GM21576 (cell line): ENCODE results near the gene MYMK.

ENCODE experiments used
- ATAC-seq: cut with Tn5 transposase; IDR thresholded peaks from one replicate; pipeline ENCODE4 v1.9.1; 2021; ENCODE audit warnings: mild to moderate bottlenecking, moderate library complexity; ENCODE audit not compliant: unreplicated experiment

MYMK gene

GRCh38 chr9:133520121-133520835 lies 4.5 kb downstream of the MYMK start:
- ATAC-seq: no peak

- ATAC-seq: no peak
These were observed 5.1 kb downstream of the MYMK start for GRCh38 chr9:133519693-133520092.

GRCh38 chr9:133518706-133519449 lies 5.9 kb downstream of the MYMK start:
- no peak for ATAC-seq

- no peak for ATAC-seq
These were observed 6.6 kb downstream of the MYMK start for GRCh38 chr9:133518200-133518599.

GRCh38 chr9:133517711-133518110 lies 7.0 kb downstream of the MYMK start:
- ATAC-seq: no peak

- no peak for ATAC-seq
These were observed 7.8 kb downstream of the MYMK start for GRCh38 chr9:133516961-133517350.

- ATAC-seq: no peak
These were observed 8.4 kb downstream of the MYMK start for GRCh38 chr9:133516256-133516960.

- no peak for ATAC-seq
These were observed 9.0 kb downstream of the MYMK start for GRCh38 chr9:133515615-133516255.

- ATAC-seq: no peak
These were observed 9.5 kb downstream of the MYMK start for GRCh38 chr9:133515240-133515610.

GRCh38 chr9:133514460-133515239 lies 10.1 kb downstream of the MYMK start:
- no peak for ATAC-seq

GRCh38 chr9:133513214-133514100 lies 11.3 kb downstream of the MYMK start:
- ATAC-seq: no peak

GRCh38 chr9:133512253-133513213 lies 12.2 kb downstream of the MYMK start:
- ATAC-seq: no peak

- ATAC-seq: no peak
These were observed 13.2 kb downstream of the MYMK start for GRCh38 chr9:133511607-133512006.

GRCh38 chr9:133510926-133511505 lies 13.7 kb downstream of the MYMK start:
- no peak for ATAC-seq

- ATAC-seq: no peak
These were observed 15.3 kb downstream of the MYMK start for GRCh38 chr9:133509179-133510083.

GRCh38 chr9:133508046-133508445 lies 16.7 kb downstream of the MYMK start:
- no peak for ATAC-seq
